Myometrial cell (primary cell): ENCODE measurements around the gene SEC24D. TPM values are rescaled to one million over a fixed set of nuclear protein-coding genes. Genes with fewer than 3 reads are reported as not detected.

ENCODE experiments used
- total RNA-seq: library from RNA; depleted of rRNA; stranded (reverse); fragments of >200 nt; gene quantifications from 2 replicates; pipeline ENCODE4 v1.2.3, GENCODE V29; 2015

The SEC24D gene
- 123 and 140 TPM in 2 replicates for total RNA-seq

GRCh38 chr4:118835571-118836300 lies at the start of gene SEC24D:
Gene SEC24D (minus strand): TSS chr4:118836126. CDS start chr4:118833696, 2,430 bp downstream.

DNA sequence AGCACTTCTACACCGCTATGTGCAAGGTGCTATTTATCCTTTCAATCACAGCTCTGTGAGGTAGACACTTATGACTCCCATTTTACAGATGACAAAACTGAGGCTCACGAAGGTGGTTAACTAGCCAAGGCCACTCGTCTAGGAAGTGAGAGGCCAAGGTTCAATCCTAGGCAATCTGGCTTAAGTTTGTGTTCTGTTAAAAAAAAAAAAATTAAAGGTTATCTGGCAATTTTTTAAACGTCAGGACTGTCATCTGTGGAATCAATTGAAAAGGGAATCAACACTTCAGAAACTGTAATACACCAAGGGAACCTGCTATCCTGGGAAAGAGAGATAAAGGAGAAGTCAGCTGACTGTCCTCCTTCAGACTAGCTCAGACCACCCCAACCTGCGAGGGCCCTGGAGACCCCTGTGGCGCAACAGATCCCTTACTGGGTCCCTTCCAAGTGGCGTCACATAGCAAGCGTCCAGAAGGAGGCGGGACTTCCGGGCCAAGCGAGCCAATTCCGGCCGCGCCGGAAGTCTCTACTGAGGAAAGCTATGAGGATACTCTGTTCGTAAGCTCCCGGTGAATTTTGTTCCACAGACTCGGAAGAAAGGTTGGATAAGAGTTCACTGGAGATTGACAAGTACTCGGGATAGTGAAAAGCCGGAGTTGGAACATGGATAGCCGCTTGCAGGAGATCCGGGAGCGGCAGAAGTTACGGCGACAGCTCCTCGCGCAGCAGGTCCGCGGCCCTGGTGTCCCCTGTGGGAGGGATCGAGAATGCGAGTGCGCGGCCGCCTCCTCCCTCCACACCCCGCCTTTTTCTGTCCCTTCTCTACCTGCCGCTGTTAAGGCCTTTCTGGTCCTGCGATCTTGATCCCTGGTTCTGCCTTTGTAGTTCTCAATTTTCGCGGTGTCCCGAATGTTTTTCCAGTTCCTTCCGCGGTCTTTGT lies 150.8 kb downstream of the SEC24D start, which contains the start of gene METTL14:
METTL14 (plus strand) TSS at position 520 of the 939 bp plus-strand sequence; CDS start at position 663, 143 bp downstream.

Other genes starting within 250 kb of the SEC24D start
- gene METTL14, start 150.7 kb downstream of the SEC24D start, total RNA-seq: 21.8 and 38.9 TPM in 2 replicates
- gene SYNPO2, start 52.7 kb upstream of the SEC24D start, total RNA-seq: 6.9 and 10.8 TPM in 2 replicates